Iris pigment epithelial cell (primary cell): Measurements from ENCODE around the gene RAD51.

Experiments
- DNase-seq: peaks from one replicate; pipeline ENCODE4 v3.0.0-alpha.2; 2011; ENCODE audit warnings: low read depth

Gene RAD51

GRCh38 chr15:40722934-40723333 is 28.0 kb downstream of the RAD51 start:
- DNase-seq = peak; percentile 25

- no peak for DNase-seq
Observed at GRCh38 chr15:40723919-40724318, 28.9 kb downstream of the RAD51 start.

- peak; percentile 31 for DNase-seq
Observed at GRCh38 chr15:40731034-40731433, 36.1 kb downstream of the RAD51 start.

GRCh38 chr15:40736575-40736974 is 41.6 kb downstream of the RAD51 start:
- DNase-seq = no peak

- no peak for DNase-seq
Observed at GRCh38 chr15:40737048-40737447, 42.1 kb downstream of the RAD51 start.

GRCh38 chr15:40739047-40739446 is 44.1 kb downstream of the RAD51 start:
- no peak for DNase-seq

GRCh38 chr15:40739854-40740253 is 44.9 kb downstream of the RAD51 start:
- no peak for DNase-seq

- no peak for DNase-seq
Observed at GRCh38 chr15:40743485-40743901, 48.5 kb downstream of the RAD51 start.

- DNase-seq = peak; percentile 85
Observed at GRCh38 chr15:40743921-40744814, 49.2 kb downstream of the RAD51 start.

- no peak for DNase-seq
Observed at GRCh38 chr15:40744815-40745152, 49.8 kb downstream of the RAD51 start.

- DNase-seq = peak; percentile 36
Observed at GRCh38 chr15:40746916-40747418, 52.0 kb downstream of the RAD51 start.

GRCh38 chr15:40747685-40748631 is 53.0 kb downstream of the RAD51 start:
- DNase-seq = no peak

- no peak for DNase-seq
Observed at GRCh38 chr15:40749151-40749630, 54.2 kb downstream of the RAD51 start.

GRCh38 chr15:40750885-40751284 is 55.9 kb downstream of the RAD51 start:
- DNase-seq = no peak

GRCh38 chr15:40751745-40752144 is 56.8 kb downstream of the RAD51 start:
- no peak for DNase-seq

GRCh38 chr15:40754574-40754882 is 59.6 kb downstream of the RAD51 start:
- peak; percentile 40 for DNase-seq

- peak; percentile 90 for DNase-seq
Observed at GRCh38 chr15:40754883-40755811, 60.2 kb downstream of the RAD51 start, which contains the start of gene RMDN3. Gene RMDN3, minus strand, starts transcription at chr15:40755254. Its CDS starts 471 bp downstream, at chr15:40754783.

GRCh38 chr15:40755812-40756208 is 60.8 kb downstream of the RAD51 start:
- DNase-seq = no peak

- DNase-seq = no peak
Observed at GRCh38 chr15:40756938-40757337, 62.0 kb downstream of the RAD51 start.

GRCh38 chr15:40759961-40760360 is 65.0 kb downstream of the RAD51 start:
- DNase-seq = no peak
